Measurements from ENCODE around the gene WDR13. TPM values are rescaled to one million over a fixed set of nuclear protein-coding genes. Genes with fewer than 3 reads are reported as not detected.

Gene WDR13
- total RNA-seq, 2 donors from 2014 or later = 51.3 to 51.9 TPM

GRCh38 chrX:48611703-48612102 lies 14.4 kb downstream of the WDR13 start:
- H3K4me3 Mint-ChIP-seq = no peak overlapping the region
- H3K9me3 Mint-ChIP-seq = peaks cover 50% of the 10 kb centered on the region
- no peak overlapping the region for H3K27ac ChIP-seq (ENCODE audit: low read depth, low read length)
- H3K9me3 ChIP-seq (ENCODE audit: control insufficient read depth, low read length) = no peaks in the 10 kb centered on the region
- no peak overlapping the region for H3K4me3 ChIP-seq (ENCODE audit: low read length)
- peaks cover 4% of the 10 kb centered on the region for H3K27me3 Mint-ChIP-seq (ENCODE audit: insufficient read depth)
- H3K27me3 ChIP-seq (ENCODE audit: control insufficient read depth, insufficient read depth, low read length, poor library complexity, severe bottlenecking) = no peaks in the 10 kb centered on the region
- H3K4me1 Mint-ChIP-seq = peaks cover 4% of the 10 kb centered on the region
- WGBS, 2 experiments (ENCODE audit: insufficient coverage in 1 of 2, insufficient read length in 1 of 2) = 80 to 90% methylated on average over 1 to 2 of the region's 2 CpGs
- no peaks in the 10 kb centered on the region for H3K4me1 ChIP-seq (ENCODE audit: control insufficient read depth, insufficient read depth, low read length)
- no peaks in the 10 kb centered on the region for H3K36me3 ChIP-seq (ENCODE audit: control insufficient read depth, insufficient read depth, low read length)
- H3K9ac ChIP-seq (ENCODE audit: extremely low read depth, low read length, poor library complexity, severe bottlenecking) = no peak overlapping the region
- no peak for DNase-seq
- no peak overlapping the region for H3K27ac Mint-ChIP-seq
- H3K36me3 Mint-ChIP-seq (ENCODE audit: low read depth) = peaks cover 3% of the 10 kb centered on the region
- TF ChIP-seq CTCF (conservative IDR thresholded peaks at IDR 0.05) = no peak

GRCh38 chrX:48613502-48614160 lies 16.3 kb downstream of the WDR13 start:
- Histone ChIP-seq H3K4me1 (ENCODE audit: control insufficient read depth, insufficient read depth, low read length) (no peaks in the 10 kb centered on the region), H3K27me3 (ENCODE audit: control insufficient read depth, insufficient read depth, low read length, poor library complexity, severe bottlenecking) (no peaks in the 10 kb centered on the region), H3K9ac (ENCODE audit: extremely low read depth, low read length, poor library complexity, severe bottlenecking) (no peak overlapping the region), H3K27ac (ENCODE audit: low read depth, low read length) (no peak overlapping the region), H3K36me3 (ENCODE audit: control insufficient read depth, insufficient read depth, low read length) (no peaks in the 10 kb centered on the region), H3K9me3 (ENCODE audit: control insufficient read depth, low read length) (no peaks in the 10 kb centered on the region), H3K4me3 (ENCODE audit: low read length) (no peak overlapping the region)
- Mint-ChIP-seq H3K27ac (no peak overlapping the region), H3K27me3 (ENCODE audit: insufficient read depth) (peaks cover 4% of the 10 kb centered on the region), H3K9me3 (peaks cover 51% of the 10 kb centered on the region), H3K4me3 (no peak overlapping the region), H3K36me3 (ENCODE audit: low read depth) (no peaks in the 10 kb centered on the region), H3K4me1 (peaks cover 10% of the 10 kb centered on the region)
- TF ChIP-seq CTCF (conservative IDR thresholded peaks at IDR 0.05) = no peak
- 80 to 92% methylated on average over 3 to 6 of the region's 6 CpGs for WGBS, 2 experiments (ENCODE audit: insufficient coverage in 1 of 2, insufficient read length in 1 of 2)
- no peak for DNase-seq

- H3K27me3 ChIP-seq (ENCODE audit: control insufficient read depth, insufficient read depth, low read length, poor library complexity, severe bottlenecking) = no peaks in the 10 kb centered on the region
- WGBS, 2 experiments (ENCODE audit: insufficient coverage in 1 of 2, insufficient read length in 1 of 2) = 79% methylated on average over 5 of the region's 5 CpGs; no CpG with 5 or more reads in 1 of the 2 experiments
- no peak overlapping the region for H3K27ac Mint-ChIP-seq
- H3K27ac ChIP-seq (ENCODE audit: low read depth, low read length) = no peak overlapping the region
- no peaks in the 10 kb centered on the region for H3K36me3 Mint-ChIP-seq (ENCODE audit: low read depth)
- peaks cover 10% of the 10 kb centered on the region for H3K4me1 Mint-ChIP-seq
- H3K9me3 ChIP-seq (ENCODE audit: control insufficient read depth, low read length) = no peaks in the 10 kb centered on the region
- H3K9me3 Mint-ChIP-seq = peaks cover 55% of the 10 kb centered on the region
- TF ChIP-seq CTCF (conservative IDR thresholded peaks at IDR 0.05) = no peak
- peaks cover 3% of the 10 kb centered on the region for H3K27me3 Mint-ChIP-seq (ENCODE audit: insufficient read depth)
- H3K36me3 ChIP-seq (ENCODE audit: control insufficient read depth, insufficient read depth, low read length) = no peaks in the 10 kb centered on the region
- no peak overlapping the region for H3K4me3 Mint-ChIP-seq
- DNase-seq = no peak
- no peaks in the 10 kb centered on the region for H3K4me1 ChIP-seq (ENCODE audit: control insufficient read depth, insufficient read depth, low read length)
- no peak overlapping the region for H3K9ac ChIP-seq (ENCODE audit: extremely low read depth, low read length, poor library complexity, severe bottlenecking)
- no peak overlapping the region for H3K4me3 ChIP-seq (ENCODE audit: low read length)
These were observed 19.3 kb downstream of the WDR13 start for GRCh38 chrX:48616576-48616975.
